ENCODE data around the gene NGEF.
"Not testable (repeated sequence)": the region's sequence is repeated elsewhere in the genome, so short reads cannot be mapped to it uniquely, and the experiment has no call there.

NGEF gene

DNA sequence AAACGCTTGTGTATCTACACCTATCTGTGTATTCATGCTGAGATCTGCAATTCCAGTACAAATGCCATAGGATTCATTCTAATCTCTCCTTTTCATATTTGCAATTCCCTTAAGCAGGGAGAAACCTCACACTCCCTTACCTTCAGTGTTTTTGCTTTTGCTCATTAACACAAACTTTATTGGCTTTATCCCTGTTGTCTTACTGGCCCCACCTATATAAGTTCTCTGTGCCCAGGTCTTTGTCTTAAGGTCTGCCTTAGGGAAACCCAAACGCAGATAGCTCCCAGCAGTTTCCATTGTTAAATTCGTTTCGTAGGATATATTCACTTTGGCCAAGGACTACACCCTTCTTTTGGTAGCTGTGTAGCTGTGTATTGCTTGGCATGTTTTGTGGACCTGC, 147.0 kb downstream of the NGEF start:
- DNase-seq: no peak

DNA sequence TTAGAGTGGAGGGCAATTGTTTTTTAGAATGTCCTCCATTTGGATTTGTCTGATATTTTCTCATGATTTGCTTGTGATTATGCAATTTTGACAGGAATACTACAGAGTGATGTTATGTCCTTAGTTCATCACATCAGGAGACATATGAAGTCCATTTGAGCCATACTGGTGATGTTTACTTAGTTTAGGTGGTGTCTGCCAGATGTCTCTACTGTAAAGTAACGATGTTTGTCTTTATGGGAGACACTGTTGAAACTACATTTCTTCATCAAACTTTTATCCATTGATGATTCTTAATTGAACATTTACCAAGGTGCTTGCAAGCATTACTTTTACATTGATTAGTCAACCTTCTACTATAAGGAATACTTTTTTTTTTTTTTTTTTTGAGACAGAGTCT, 147.9 kb downstream of the NGEF start:
- DNase-seq: no peak

DNA sequence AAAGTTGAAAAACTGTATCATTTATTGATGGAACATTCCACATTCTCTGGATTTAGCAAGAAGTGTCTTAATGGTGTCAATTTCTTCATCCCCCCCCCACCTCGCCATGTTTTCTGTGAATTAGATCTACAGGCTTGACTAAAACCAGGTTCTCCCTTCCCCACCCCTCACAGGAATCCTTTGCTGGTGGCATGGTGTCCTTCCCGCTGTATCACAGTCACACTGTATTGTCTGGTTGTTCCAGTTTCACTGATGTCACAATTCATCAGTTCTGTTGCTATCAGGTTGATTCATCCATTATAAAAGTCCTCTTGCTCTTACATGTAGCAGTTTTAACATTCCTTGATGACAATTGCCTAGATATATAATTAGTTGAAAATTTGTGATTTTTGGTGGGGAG, 149.1 kb downstream of the NGEF start:
- DNase-seq: no peak

DNA sequence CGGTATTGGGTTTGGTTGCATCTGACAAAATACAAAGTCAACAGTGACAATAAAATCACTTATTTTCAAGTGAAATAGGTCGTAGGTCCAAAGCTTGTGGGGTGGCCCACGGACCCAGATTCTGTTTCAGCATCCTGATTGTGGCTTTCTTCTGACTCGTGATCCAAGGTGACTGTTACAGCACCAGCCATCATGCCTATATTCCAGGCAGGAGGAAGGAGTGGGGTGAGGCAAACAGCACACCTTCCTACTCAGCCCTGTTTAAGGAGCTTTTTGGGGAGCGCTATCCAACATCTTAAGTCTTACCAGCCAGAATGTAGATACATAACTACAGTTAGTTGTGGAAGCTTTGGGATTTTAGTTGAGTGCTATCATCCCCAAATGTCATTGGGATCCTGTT, 151.7 kb downstream of the NGEF start:
- no peak for DNase-seq

DNA sequence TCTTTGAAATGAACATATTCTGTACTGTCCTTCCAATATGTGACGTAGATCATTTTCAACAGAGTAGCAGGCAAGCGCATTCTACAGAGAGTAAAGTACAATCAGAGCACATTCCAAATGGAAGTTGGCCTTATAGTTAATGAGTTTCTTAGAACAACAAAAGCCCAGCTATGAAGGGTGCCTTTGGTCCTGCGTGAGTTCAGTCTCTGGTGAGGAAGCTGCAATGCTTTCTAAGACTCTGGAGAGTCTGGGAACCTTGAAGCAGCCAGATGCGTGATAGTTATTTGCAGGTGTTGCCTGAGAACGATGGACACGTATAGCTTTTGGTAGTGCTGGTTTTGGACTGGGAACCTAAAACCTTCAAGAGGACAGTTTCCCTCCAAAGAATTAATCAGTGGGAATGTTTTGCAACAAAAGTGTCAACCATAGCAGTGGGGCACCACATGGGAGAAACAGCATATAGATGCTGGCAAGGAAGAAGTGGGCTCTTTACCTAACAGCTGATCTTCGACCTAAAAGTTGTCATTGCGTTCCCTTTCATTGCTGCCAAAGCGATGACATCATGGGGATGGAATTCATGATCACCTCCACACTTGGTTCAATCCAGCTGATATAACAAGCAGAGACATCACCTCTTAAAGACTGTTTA, 152.3 kb downstream of the NGEF start:
- DNase-seq: no peak

DNA sequence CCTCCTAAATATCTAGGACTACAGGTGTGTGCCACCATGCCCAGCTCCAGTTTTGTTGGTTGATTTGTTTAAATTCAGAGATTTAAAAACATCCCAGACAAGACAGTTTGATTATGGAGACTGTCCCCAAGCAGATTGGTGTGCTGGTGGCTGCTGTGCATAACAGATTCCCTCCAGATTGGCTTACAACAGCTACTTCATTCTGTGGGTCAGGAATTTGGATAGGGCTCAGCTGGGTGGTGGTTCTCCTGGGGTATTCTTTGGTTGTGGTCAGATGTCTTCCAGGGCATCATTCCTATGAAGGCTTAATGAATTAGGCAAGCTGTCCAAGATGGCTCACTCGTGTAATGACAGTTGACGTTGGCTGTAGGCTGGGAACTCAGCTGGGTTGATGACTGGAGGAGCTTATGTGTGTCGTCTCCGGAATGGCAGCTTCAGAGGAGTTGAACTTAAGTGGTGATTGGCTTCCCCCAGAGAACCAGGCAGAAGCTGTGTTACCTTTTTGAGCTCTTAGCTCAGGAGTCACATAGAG, 153.6 kb downstream of the NGEF start:
- DNase-seq: no peak

DNA sequence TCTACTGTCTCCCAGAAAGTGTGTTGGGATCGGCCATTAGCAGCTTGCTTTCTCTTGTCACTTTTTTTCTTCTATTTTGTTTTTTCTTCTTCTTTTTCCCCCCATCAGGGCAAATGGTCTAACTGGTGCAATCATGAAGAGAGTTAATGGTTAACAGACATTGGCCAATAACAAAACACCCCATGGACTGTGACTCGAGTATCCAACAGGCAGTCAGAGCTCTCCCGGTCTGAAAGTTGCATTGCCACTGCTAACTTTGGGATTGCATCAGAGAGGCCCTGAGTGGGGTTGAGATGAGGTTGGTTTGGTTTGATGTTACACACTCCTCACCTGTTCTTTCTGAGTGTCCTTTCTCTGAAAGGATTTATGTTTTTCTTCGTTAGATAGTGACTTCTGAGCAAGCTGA, 155.9 kb downstream of the NGEF start:
- DNase-seq: no peak

DNA sequence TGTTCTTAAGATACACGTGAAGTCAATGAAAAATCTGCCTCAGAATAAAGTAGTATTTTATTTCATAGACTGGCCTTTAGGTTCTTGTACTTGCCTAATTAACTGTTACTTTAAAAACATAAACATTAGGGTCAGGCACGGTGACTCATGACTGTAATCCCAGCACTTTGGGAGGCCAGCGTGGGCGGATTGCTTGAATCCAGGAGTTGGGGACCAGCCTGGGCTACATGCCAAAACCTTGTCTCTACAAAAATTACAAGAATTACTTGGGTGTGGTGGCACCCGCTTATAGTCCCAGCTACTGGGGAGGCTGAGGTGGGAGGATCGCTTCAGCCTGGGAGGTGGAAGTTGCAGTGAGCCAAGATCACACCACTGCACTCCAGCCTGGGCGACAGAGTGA, 159.0 kb downstream of the NGEF start:
- no peak for DNase-seq

DNA sequence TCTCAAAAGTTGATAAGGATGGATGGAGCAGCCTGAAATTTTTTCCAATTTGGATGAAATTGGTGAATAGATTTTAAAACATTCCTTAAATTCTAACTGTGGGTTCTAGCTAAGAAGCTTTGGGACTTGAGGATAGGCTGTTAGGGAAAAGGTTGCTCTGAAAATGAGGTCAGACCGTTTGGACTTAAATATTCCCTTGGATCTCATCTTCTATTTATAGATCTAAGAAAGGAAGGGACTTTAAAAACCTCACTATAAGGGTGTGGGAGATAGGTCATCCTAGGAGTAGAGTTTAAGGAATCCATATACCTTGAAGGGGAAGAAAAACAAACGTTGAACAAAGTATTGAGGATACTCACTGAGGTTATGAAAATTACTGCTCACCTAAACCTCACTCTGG, 160.4 kb downstream of the NGEF start:
- DNase-seq: no peak

DNA sequence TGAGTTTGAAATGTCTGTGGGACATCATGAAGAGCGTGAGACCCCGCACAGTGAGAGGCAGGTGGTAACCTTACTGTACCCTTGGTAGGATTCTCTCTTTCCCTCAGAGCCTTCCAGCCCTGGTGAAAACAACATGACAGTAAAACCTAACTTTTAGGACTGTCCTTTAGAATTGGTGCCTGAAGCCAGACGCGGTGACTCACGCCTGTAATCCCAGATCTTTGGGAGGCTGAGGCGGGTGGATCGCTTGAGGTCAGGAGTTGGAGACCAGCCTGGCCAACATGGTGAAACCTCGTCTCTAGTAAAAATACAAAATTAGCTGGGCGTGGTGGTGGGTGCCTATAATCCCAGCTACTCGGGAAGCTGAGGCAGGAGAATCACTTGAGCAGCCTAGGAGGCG, 161.0 kb downstream of the NGEF start:
- not testable (repeated sequence) for DNase-seq

DNA sequence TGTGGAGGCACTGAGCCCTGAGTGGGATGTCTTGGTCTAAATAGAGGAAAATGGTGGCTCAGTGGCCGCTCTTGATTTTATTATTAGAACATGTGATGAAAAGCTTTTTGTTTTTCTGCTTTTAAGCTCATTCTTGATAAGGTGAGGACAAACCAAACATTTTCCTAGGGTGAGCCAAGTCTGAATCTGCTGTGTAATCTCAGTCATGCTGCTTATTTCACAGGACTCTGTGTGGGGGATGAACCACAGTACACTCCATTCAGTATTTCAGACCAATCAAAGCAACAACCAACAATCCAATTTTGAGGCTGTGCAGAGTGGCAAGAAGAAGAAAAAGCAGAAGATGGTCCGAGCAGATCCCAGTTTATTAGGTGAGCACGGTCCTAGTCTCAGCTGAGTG, 163.0 kb downstream of the NGEF start:
- DNase-seq: no peak

DNA sequence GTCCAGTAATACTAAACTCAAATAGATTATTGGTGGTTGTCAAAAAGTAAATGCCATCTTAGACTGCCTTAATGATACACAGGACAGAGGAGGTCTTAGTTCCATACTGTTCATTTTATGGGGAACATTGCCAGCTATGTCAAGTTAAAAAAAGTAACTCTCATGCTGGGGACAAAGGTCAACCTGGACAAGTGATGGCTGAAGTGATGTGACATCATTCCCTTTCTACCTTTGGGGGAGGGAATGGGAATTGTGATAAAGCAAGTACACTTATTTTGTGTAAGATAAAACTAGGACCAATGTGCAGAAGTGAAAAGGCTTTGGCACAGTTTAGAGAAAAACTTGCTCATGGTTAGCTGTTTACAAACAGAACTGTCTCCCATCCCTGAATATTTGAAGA, 167.0 kb downstream of the NGEF start:
- no peak for DNase-seq

DNA sequence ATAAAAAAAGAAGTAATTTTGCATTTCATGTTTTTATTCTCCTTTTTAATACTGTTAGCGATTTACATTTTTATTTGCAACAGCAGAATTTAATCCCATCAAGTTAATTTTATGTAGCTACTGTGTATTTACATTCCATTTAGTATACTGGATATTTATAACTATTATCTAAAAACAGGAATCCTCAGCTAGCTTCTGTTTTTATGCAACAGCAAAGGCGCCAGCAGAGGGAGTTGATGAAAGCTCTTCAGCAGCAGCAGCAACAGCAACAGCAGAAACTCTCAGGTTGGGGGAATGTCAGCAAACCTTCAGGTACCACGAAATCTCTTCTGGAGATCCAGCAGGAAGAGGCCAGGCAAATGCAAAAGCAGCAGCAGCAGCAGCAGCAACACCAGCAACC, 169.2 kb downstream of the NGEF start:
- DNase-seq: no peak

DNA sequence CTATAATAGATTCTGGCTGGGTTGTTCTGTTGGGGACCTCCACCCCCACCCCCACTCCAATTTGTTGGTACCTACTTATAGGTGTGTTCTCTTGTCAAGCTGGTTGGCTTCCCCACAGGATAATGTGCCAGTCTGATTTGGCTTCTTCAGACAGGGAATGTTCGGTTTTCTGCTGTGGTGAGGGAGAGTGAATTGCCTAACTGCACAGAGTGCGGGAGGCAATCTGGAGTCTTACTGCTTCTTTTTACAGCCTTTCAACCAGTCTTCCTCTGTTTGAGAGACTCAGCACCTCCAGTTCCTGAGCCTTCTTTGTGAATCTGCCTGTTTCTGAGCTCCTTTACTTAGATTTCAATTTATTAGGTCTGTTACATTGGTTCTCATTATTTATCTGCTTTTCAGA, 170.4 kb downstream of the NGEF start:
- no peak for DNase-seq

DNA sequence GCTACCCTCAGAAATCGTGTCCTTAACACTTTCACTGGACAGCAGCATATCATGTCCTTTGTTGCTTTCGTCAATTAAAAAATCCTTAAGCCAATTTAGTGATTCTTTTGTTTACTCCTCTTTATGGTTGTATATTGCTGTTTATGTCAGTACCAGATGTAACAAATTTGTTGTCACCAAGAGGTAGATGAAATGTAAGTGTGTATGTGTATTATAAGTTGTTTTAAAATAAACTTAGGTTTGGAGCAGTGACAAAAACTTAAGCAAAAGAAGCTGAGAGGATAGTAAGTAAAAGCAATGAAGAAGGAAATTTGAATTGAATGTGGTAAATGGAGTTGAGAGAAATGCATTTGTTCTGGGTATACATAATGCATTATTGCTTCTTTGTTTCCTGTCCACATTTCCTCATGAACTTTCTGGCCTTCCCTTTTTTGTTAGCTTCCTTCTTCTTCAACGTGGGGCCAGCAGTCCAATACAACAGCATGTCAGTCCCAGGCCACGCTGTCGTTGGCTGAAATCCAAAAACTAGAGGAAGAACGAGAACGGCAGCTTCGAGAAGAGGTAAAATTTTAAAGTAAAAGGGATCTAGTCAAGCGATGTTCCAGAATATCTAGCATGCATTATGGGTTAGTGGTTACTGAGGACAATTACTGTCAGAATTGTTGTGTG, 173.5 kb downstream of the NGEF start:
- no peak for DNase-seq

DNA sequence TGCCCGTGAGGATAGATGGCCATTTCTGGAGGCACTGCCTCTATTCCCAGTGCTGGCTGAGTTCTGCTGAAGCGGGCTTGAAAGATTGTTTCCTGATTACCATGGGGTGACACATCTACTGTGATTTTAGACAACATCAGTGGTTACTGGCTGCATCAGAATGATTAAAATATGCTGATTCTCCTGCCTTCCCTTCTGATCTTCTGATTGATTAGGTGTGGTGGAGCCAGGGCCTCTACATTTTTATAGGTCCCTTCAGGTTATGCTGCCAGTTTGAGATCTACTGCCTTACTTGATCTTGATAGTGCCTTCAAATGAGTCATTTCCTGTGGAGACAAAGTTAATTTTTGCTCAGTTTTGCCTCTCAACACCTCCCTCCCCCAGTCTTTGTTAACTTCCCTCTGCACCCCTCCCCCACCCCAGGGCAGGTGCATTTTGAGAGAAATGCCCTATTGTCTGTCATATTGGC, 174.6 kb downstream of the NGEF start:
- no peak for DNase-seq

DNA sequence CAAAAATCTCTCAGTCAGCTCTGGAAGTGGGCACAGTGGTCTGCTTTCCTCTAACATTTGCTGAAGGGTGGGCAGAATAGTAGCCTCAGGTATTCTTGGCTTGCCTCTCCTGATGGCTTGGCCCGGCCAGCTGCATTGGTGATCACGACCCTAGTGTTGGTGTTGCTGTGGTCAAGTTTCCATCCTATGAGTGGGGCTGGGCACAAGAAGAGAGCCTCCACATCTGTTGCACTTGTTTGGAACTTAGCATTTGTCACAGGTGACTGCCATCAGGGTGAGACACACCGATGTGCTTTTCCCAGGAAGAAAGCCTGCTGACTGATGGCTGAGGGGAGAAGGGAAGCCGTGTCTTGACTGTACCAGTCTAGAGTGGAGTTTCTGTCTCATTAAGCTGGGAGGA, 176.1 kb downstream of the NGEF start:
- no peak for DNase-seq

DNA sequence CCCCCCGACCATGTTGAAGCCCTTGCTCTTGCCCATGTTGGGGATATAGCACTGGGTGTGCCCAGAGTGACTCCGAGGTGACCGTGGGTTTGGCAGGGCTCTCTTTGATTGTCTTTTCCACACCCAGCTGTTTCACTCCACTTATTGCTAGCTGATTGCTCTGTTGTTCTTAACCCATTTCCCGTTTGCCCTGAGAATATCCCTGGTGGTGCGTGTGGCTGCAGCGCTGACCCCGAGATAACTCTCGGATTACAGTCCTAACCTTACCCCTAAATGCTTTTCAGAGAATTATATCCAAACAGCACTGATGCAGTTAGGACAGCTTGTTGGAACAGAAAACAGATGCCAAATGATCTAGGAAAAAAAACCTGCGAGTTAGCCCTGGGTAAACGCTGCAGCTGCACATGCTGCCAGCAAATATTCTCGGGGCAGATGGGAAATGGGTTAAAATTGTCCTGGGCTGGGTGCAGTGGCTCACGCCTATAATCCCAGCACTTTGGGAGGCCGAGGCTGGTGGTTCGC, 177.3 kb downstream of the NGEF start:
- DNase-seq: no peak

DNA sequence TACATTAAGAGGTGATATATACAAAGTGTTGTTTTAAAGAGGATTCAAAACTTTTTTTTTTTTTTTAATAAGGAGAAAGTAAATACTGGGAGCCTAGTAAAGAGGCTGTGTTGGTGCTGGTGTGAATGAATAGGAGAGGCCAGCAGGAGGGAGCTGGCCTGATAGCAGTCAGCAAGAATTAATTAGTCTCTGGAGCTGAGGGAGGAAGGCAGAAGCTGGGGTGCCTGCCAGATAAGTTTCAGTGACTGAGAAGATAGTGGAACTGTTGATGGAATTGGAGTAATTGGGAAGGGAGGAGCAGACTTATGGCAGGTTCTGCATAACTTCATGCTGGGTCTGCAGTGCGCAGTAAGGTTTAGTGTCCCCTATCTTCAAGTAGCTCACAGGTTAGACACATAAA, 179.2 kb downstream of the NGEF start:
- DNase-seq: no peak

DNA sequence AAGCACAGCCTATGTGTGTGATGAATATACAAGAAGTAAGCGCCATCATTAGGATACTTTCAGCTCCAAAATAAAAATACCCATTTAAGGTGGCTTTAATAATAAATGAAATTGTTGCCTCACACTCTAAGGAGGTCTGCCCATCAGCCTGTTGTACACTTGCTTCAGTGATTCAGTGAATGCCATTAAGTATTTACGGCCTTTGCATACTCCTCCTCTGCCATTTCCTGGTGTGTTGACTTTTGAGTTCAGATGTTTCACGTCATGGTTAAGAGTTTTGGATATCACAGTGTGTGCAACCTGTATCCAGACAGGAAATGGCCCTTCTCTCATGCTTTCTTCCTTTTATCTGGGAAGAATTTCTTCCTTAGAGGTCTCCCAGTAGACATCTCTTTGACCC, 181.6 kb downstream of the NGEF start:
- no peak for DNase-seq

DNA sequence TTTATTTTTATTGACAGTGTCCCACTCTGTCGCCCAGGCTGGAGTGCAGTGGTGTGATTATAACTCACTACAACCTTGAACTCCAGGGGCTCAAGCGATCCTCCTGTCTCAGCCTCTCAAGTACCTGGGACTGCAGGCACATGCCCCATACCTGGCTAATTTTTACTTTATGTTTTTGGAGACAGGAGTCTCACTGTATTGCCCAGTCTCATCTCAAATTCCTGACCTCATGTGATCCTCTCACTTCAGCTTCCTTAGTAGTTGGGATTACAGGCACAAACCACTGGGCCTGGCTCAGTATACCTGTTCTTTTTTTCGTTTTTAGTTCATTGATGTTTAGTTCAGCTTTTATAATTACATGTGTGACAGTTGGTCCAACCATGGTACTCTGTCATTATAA, 183.1 kb downstream of the NGEF start:
- DNase-seq: no peak

All from T1000 (cell line).